ENCODE results near the gene ST3GAL3.

The ST3GAL3 gene

GRCh38 chr1:43919906-43920305 lies 212.6 kb downstream of the ST3GAL3 start:
- no peak overlapping the region for H4K8ac ChIP-seq (ENCODE audit: low read depth, low read length)
- no peaks in the 10 kb centered on the region for H3K79me1 ChIP-seq (ENCODE audit: low read length)
- no peak overlapping the region for H3K4me3 ChIP-seq (ENCODE audit: low read depth, low read length)
- no peak for DNase-seq
- H3K23ac ChIP-seq (ENCODE audit: low read length) = no peak overlapping the region
- no peak overlapping the region for H3K18ac ChIP-seq (ENCODE audit: low read length)
- no peaks in the 10 kb centered on the region for H3K79me2 ChIP-seq (ENCODE audit: control insufficient read depth, insufficient read depth, low read length, poor library complexity)
- no peak overlapping the region for H2AFZ ChIP-seq (ENCODE audit: insufficient read depth, low read length, poor library complexity)
- no peak overlapping the region for H2BK12ac ChIP-seq (ENCODE audit: low read length)
- no peak overlapping the region for H3K27ac ChIP-seq (ENCODE audit: low read depth, low read length)
- H3K9me3 ChIP-seq (ENCODE audit: insufficient read depth, low read depth, low read length) = no peaks in the 10 kb centered on the region
- no peak overlapping the region for H3K4ac ChIP-seq (ENCODE audit: low read depth, low read length)
- no peak overlapping the region for H2BK120ac ChIP-seq (ENCODE audit: insufficient read depth, low read length, poor library complexity)
- no peak overlapping the region for H3K14ac ChIP-seq (ENCODE audit: low read length)
- H4K91ac ChIP-seq (ENCODE audit: low read depth, low read length) = no peak overlapping the region
- no peak overlapping the region for H3K9ac ChIP-seq (ENCODE audit: low read length)
- H3K4me2 ChIP-seq (ENCODE audit: low read length) = no peak overlapping the region
- no peak overlapping the region for H2AK5ac ChIP-seq (ENCODE audit: low read length)
- H4K12ac ChIP-seq (ENCODE audit: low read depth, low read length) = no peak overlapping the region
- H2BK5ac ChIP-seq (ENCODE audit: low read depth, low read length, poor library complexity) = no peak overlapping the region
- H3K36me3 ChIP-seq (ENCODE audit: control insufficient read depth in 1 of 2, insufficient read depth in 2 of 2, low read length in 2 of 2) = peaks cover 0 to 2% of the 10 kb centered on the region in 2 experiments
- no CpG with 5 or more reads among the region's 7 CpGs for WGBS (ENCODE audit: extremely low coverage, insufficient coverage, insufficient read length)
- H3K27me3 ChIP-seq (ENCODE audit: insufficient read depth, low read length) = no peaks in the 10 kb centered on the region
- H3K4me1 ChIP-seq (ENCODE audit: control insufficient read depth in 1 of 2, insufficient read depth in 2 of 2, low read length in 2 of 2) = no peaks in the 10 kb centered on the region

DNA sequence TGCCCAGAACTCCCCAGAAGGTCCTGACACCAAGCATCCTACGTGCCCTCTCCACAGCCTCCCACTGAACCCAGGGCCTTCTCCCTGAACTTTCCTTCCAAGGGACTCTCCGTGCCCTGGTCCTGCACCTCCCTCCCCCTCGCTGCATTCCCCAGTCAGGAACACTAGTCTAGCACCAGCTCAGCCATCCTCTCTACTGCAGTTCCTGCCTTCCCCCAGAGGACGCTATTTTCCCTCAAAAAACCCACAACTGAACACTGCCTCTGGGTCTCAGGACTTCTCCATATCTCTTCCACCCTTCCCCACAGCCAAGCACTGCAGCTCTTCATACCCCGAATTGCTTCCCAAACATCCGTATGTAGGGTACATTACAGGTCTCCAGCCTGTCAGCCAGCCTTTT lies 213.7 kb downstream of the ST3GAL3 start:
- Histone ChIP-seq H3K27me3 (ENCODE audit: insufficient read depth, low read length) (no peaks in the 10 kb centered on the region), H3K79me1 (ENCODE audit: low read length) (no peaks in the 10 kb centered on the region), H3K9me3 (ENCODE audit: insufficient read depth, low read depth, low read length) (no peaks in the 10 kb centered on the region), H3K27ac (ENCODE audit: low read depth, low read length) (no peak overlapping the region), H3K4ac (ENCODE audit: low read depth, low read length) (no peak overlapping the region), H2AFZ (ENCODE audit: insufficient read depth, low read length, poor library complexity) (no peak overlapping the region), H3K23ac (ENCODE audit: low read length) (no peak overlapping the region), H4K12ac (ENCODE audit: low read depth, low read length) (no peak overlapping the region), H4K8ac (ENCODE audit: low read depth, low read length) (no peak overlapping the region), H3K14ac (ENCODE audit: low read length) (no peak overlapping the region), H2BK5ac (ENCODE audit: low read depth, low read length, poor library complexity) (no peak overlapping the region), H3K79me2 (ENCODE audit: control insufficient read depth, insufficient read depth, low read length, poor library complexity) (no peaks in the 10 kb centered on the region), H3K9ac (ENCODE audit: low read length) (no peak overlapping the region), H3K4me2 (ENCODE audit: low read length) (no peak overlapping the region), H4K91ac (ENCODE audit: low read depth, low read length) (no peak overlapping the region), H3K4me1 (ENCODE audit: control insufficient read depth in 1 of 2, insufficient read depth in 2 of 2, low read length in 2 of 2) (no peaks in the 10 kb centered on the region), H2BK120ac (ENCODE audit: insufficient read depth, low read length, poor library complexity) (no peak overlapping the region), H2AK5ac (ENCODE audit: low read length) (no peak overlapping the region), H3K4me3 (ENCODE audit: low read depth, low read length) (no peak overlapping the region), H2BK12ac (ENCODE audit: low read length) (no peak overlapping the region), H3K18ac (ENCODE audit: low read length) (no peak overlapping the region), H3K36me3 (ENCODE audit: control insufficient read depth in 1 of 2, insufficient read depth in 2 of 2, low read length in 2 of 2) (peaks cover 0 to 2% of the 10 kb centered on the region in 2 experiments)
- WGBS (ENCODE audit: extremely low coverage, insufficient coverage, insufficient read length) = no CpG with 5 or more reads among the region's 6 CpGs
- no peak for DNase-seq

- Histone ChIP-seq H3K27me3 (ENCODE audit: insufficient read depth, low read length) (no peaks in the 10 kb centered on the region), H2AK5ac (ENCODE audit: low read length) (no peak overlapping the region), H3K4ac (ENCODE audit: low read depth, low read length) (no peak overlapping the region), H3K79me2 (ENCODE audit: control insufficient read depth, insufficient read depth, low read length, poor library complexity) (no peaks in the 10 kb centered on the region), H3K18ac (ENCODE audit: low read length) (no peak overlapping the region), H2BK5ac (ENCODE audit: low read depth, low read length, poor library complexity) (no peak overlapping the region), H3K4me2 (ENCODE audit: low read length) (no peak overlapping the region), H2BK12ac (ENCODE audit: low read length) (no peak overlapping the region), H2BK120ac (ENCODE audit: insufficient read depth, low read length, poor library complexity) (no peak overlapping the region), H3K4me1 (ENCODE audit: control insufficient read depth in 1 of 2, insufficient read depth in 2 of 2, low read length in 2 of 2) (peaks cover 0 to under 1% of the 10 kb centered on the region in 2 experiments), H3K23ac (ENCODE audit: low read length) (no peak overlapping the region), H3K9ac (ENCODE audit: low read length) (no peak overlapping the region), H4K8ac (ENCODE audit: low read depth, low read length) (no peak overlapping the region), H4K12ac (ENCODE audit: low read depth, low read length) (no peak overlapping the region), H3K4me3 (ENCODE audit: low read depth, low read length) (no peak overlapping the region), H4K91ac (ENCODE audit: low read depth, low read length) (no peak overlapping the region), H2AFZ (ENCODE audit: insufficient read depth, low read length, poor library complexity) (no peak overlapping the region), H3K9me3 (ENCODE audit: insufficient read depth, low read depth, low read length) (no peaks in the 10 kb centered on the region), H3K27ac (ENCODE audit: low read depth, low read length) (no peak overlapping the region), H3K79me1 (ENCODE audit: low read length) (no peaks in the 10 kb centered on the region), H3K14ac (ENCODE audit: low read length) (no peak overlapping the region), H3K36me3 (ENCODE audit: control insufficient read depth in 1 of 2, insufficient read depth in 2 of 2, low read length in 2 of 2) (peaks cover 0 to 2% of the 10 kb centered on the region in 2 experiments)
- DNase-seq = no peak
- WGBS (ENCODE audit: extremely low coverage, insufficient coverage, insufficient read length) = no CpG with 5 or more reads among the region's 4 CpGs
Observed at GRCh38 chr1:43924516-43924915, 217.2 kb downstream of the ST3GAL3 start.

DNA sequence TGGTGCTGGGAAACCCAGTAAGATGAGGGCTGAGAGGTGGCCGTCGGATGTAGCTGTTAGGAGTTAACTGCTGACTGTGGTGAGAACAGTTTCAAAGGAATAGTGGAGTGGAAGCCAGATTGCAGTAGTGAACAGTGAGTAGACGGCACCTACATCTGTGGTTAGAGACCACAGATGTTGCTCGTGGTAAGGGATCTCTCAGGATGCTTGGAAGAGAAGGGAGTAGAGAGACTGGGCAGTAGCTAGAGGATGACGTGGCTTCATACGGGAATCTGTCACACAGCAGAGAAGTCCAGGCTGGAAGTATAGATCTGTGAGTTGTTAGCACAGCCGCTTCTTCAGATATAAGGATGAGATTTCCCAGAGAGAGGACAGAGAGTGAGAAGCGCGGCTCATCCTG lies 218.5 kb downstream of the ST3GAL3 start:
- Histone ChIP-seq H2BK12ac (ENCODE audit: low read length) (no peak overlapping the region), H3K36me3 (ENCODE audit: control insufficient read depth in 1 of 2, insufficient read depth in 2 of 2, low read length in 2 of 2) (peaks cover 0 to 2% of the 10 kb centered on the region in 2 experiments), H2AFZ (ENCODE audit: insufficient read depth, low read length, poor library complexity) (no peak overlapping the region), H3K18ac (ENCODE audit: low read length) (no peak overlapping the region), H3K27ac (ENCODE audit: low read depth, low read length) (no peak overlapping the region), H4K12ac (ENCODE audit: low read depth, low read length) (no peak overlapping the region), H3K4me2 (ENCODE audit: low read length) (no peak overlapping the region), H2BK120ac (ENCODE audit: insufficient read depth, low read length, poor library complexity) (no peak overlapping the region), H3K23ac (ENCODE audit: low read length) (no peak overlapping the region), H3K79me2 (ENCODE audit: control insufficient read depth, insufficient read depth, low read length, poor library complexity) (no peaks in the 10 kb centered on the region), H3K9ac (ENCODE audit: low read length) (no peak overlapping the region), H3K79me1 (ENCODE audit: low read length) (no peaks in the 10 kb centered on the region), H3K9me3 (ENCODE audit: insufficient read depth, low read depth, low read length) (no peaks in the 10 kb centered on the region), H3K14ac (ENCODE audit: low read length) (no peak overlapping the region), H3K4ac (ENCODE audit: low read depth, low read length) (no peak overlapping the region), H2AK5ac (ENCODE audit: low read length) (no peak overlapping the region), H3K4me3 (ENCODE audit: low read depth, low read length) (no peak overlapping the region), H4K91ac (ENCODE audit: low read depth, low read length) (no peak overlapping the region), H3K4me1 (ENCODE audit: control insufficient read depth in 1 of 2, insufficient read depth in 2 of 2, low read length in 2 of 2) (peaks cover 8 to 11% of the 10 kb centered on the region in 2 experiments), H2BK5ac (ENCODE audit: low read depth, low read length, poor library complexity) (no peak overlapping the region), H3K27me3 (ENCODE audit: insufficient read depth, low read length) (no peaks in the 10 kb centered on the region), H4K8ac (ENCODE audit: low read depth, low read length) (no peak overlapping the region)
- DNase-seq = no peak
- WGBS (ENCODE audit: extremely low coverage, insufficient coverage, insufficient read length) = no CpG with 5 or more reads among the region's 9 CpGs

Data from trophoblast cell (in vitro differentiated cells and primary cell).